ENCODE results near the gene TNS2. TPM values are rescaled to one million over a fixed set of nuclear protein-coding genes. Genes with fewer than 3 reads are reported as not detected.

Gene TNS2
- total and polyA plus RNA-seq, 2 of the 13 experiments (the other 11 are each of a cell fraction or from before 2014, with no cell fraction given), result 8.9 to 20.4 TPM

- TF ChIP-seq, protein P1, sequence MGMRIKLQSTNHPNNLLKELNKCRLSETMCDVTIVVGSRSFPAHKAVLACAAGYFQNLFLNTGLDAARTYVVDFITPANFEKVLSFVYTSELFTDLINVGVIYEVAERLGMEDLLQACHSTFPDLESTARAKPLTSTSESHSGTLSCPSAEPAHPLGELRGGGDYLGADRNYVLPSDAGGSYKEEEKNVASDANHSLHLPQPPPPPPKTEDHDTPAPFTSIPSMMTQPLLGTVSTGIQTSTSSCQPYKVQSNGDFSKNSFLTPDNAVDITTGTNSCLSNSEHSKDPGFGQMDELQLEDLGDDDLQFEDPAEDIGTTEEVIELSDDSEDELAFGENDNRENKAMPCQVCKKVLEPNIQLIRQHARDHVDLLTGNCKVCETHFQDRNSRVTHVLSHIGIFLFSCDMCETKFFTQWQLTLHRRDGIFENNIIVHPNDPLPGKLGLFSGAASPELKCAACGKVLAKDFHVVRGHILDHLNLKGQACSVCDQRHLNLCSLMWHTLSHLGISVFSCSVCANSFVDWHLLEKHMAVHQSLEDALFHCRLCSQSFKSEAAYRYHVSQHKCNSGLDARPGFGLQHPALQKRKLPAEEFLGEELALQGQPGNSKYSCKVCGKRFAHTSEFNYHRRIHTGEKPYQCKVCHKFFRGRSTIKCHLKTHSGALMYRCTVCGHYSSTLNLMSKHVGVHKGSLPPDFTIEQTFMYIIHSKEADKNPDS (CRISPR knock-in tag; IDR thresholded peaks at IDR 0.05), result no peak
- TF ChIP-seq PHF8 (CRISPR knock-in tag; IDR thresholded peaks at IDR 0.05) (peak; percentile 77), ZNF572 (CRISPR knock-in tag; IDR thresholded peaks at IDR 0.05) (no peak), ETS1 (CRISPR knock-in tag; IDR thresholded peaks at IDR 0.05) (no peak), ATRX (CRISPR knock-in tag; IDR thresholded peaks at IDR 0.05; ENCODE audit: borderline replicate concordance) (no peak), ETV5 (CRISPR knock-in tag; IDR thresholded peaks at IDR 0.05; ENCODE audit: borderline replicate concordance) (peak; percentile 82), ZFP62 (CRISPR knock-in tag; IDR thresholded peaks at IDR 0.05) (no peak), XRCC5 (optimal IDR thresholded peaks at IDR 0.05; ENCODE audit: low read length) (peak; percentile 24), HMG20A (CRISPR knock-in tag; IDR thresholded peaks at IDR 0.05; ENCODE audit: borderline replicate concordance) (peak; percentile 14; the same call in 1 of the 2 replicates), GZF1 (CRISPR knock-in tag; IDR thresholded peaks at IDR 0.05) (no peak), EP300 (IDR thresholded peaks at IDR 0.05; ENCODE audit: low read depth in 2 of 2, low read length in 2 of 2) (no peak; a peak in 2 of 4 replicates), EP300 (CRISPR knock-in tag; IDR thresholded peaks at IDR 0.05; ENCODE audit: borderline replicate concordance) (no peak), FLYWCH1 (CRISPR knock-in tag; IDR thresholded peaks at IDR 0.05) (no peak), ZMYM3 (CRISPR knock-in tag; IDR thresholded peaks at IDR 0.05) (no peak), ZFP82 (CRISPR knock-in tag; IDR thresholded peaks at IDR 0.05; ENCODE audit: borderline replicate concordance) (peak; percentile 95), ZNF281 (CRISPR knock-in tag; IDR thresholded peaks at IDR 0.05; ENCODE audit: borderline replicate concordance) (peak; percentile 62), KDM6A (CRISPR knock-in tag; IDR thresholded peaks at IDR 0.05; ENCODE audit: low read depth) (no peak), MZF1 (CRISPR knock-in tag; IDR thresholded peaks at IDR 0.05; ENCODE audit: borderline replicate concordance) (peak; percentile 80; the same call in 1 of the 2 replicates), ZNF383 (CRISPR knock-in tag; IDR thresholded peaks at IDR 0.05; ENCODE audit: borderline replicate concordance) (no peak), ZNF775 (CRISPR knock-in tag; IDR thresholded peaks at IDR 0.05; ENCODE audit: borderline replicate concordance) (no peak)
- TF ChIP-seq, protein P2, sequence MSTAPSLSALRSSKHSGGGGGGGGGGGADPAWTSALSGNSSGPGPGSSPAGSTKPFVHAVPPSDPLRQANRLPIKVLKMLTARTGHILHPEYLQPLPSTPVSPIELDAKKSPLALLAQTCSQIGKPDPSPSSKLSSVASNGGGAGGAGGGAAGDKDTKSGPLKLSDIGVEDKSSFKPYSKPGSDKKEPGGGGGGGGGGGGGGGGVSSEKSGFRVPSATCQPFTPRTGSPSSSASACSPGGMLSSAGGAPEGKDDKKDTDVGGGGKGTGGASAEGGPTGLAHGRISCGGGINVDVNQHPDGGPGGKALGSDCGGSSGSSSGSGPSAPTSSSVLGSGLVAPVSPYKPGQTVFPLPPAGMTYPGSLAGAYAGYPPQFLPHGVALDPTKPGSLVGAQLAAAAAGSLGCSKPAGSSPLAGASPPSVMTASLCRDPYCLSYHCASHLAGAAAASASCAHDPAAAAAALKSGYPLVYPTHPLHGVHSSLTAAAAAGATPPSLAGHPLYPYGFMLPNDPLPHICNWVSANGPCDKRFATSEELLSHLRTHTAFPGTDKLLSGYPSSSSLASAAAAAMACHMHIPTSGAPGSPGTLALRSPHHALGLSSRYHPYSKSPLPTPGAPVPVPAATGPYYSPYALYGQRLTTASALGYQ (CRISPR knock-in tag; IDR thresholded peaks at IDR 0.05), result no peak
Observed at GRCh38 chr12:53005986-53006809, 43.7 kb upstream of the TNS2 start, which contains the start of gene EIF4B (continued).

Measured in HepG2 (cell line).